Measurements from ENCODE around the gene OR9G4. TPM values are rescaled to one million over a fixed set of nuclear protein-coding genes. Genes with fewer than 3 reads are reported as not detected.

Gene OR9G4

Small RNAs within 50 kb of the gene (microRNA-seq; reads per million reads assigned to microRNA genes)
- not detected for gene MIR6128
